ENCODE data around the gene CTNNAL1. TPM values are rescaled to one million over a fixed set of nuclear protein-coding genes. Genes with fewer than 3 reads are reported as not detected.

The CTNNAL1 gene
- total RNA-seq, 1 donor from 2014 or later, result 19.8 TPM

GRCh38 chr9:109020113-109020512 is 6.8 kb upstream of the CTNNAL1 start:
- H3K36me3 Mint-ChIP-seq (ENCODE audit: low read depth), result peaks cover 34% of the 10 kb centered on the region
- H3K27ac Mint-ChIP-seq, result no peak overlapping the region
- H3K27me3 Mint-ChIP-seq (ENCODE audit: low read depth), result no peaks in the 10 kb centered on the region
- DNase-seq (ENCODE audit: low spot score), result no peak
- no peaks in the 10 kb centered on the region for H3K4me1 Mint-ChIP-seq (ENCODE audit: low read depth)
- H3K9me3 Mint-ChIP-seq, result no peaks in the 10 kb centered on the region
- intact Hi-C loops (cut with micrococcal nuclease), result no loop called here
- H3K4me3 Mint-ChIP-seq (ENCODE audit: low read depth), result no peak overlapping the region

- intact Hi-C loops (cut with micrococcal nuclease), result loop anchor here (10.0 kb wide), 1 partner anchor 1125 kb away; no protein-coding TSS in a partner anchor
- Mint-ChIP-seq H3K27ac (no peak overlapping the region), H3K4me1 (ENCODE audit: low read depth) (no peaks in the 10 kb centered on the region), H3K27me3 (ENCODE audit: low read depth) (no peaks in the 10 kb centered on the region), H3K4me3 (ENCODE audit: low read depth) (no peak overlapping the region), H3K36me3 (ENCODE audit: low read depth) (peaks cover 28% of the 10 kb centered on the region), H3K9me3 (no peaks in the 10 kb centered on the region)
- DNase-seq (ENCODE audit: low spot score), result no peak
These were observed 6.1 kb upstream of the CTNNAL1 start for GRCh38 chr9:109019420-109019819.

- intact Hi-C loops (cut with micrococcal nuclease), result loop anchor here (10.0 kb wide), 1 partner anchor 1127 kb away; no protein-coding TSS in a partner anchor
- H3K27ac Mint-ChIP-seq, result no peak overlapping the region
- peaks cover 4% of the 10 kb centered on the region for H3K4me1 Mint-ChIP-seq (ENCODE audit: low read depth)
- H3K36me3 Mint-ChIP-seq (ENCODE audit: low read depth), result peaks cover 22% of the 10 kb centered on the region
- H3K27me3 Mint-ChIP-seq (ENCODE audit: low read depth), result no peaks in the 10 kb centered on the region
- H3K9me3 Mint-ChIP-seq, result no peaks in the 10 kb centered on the region
- no peak for DNase-seq (ENCODE audit: low spot score)
- no peak overlapping the region for H3K4me3 Mint-ChIP-seq (ENCODE audit: low read depth)
These were observed 4.2 kb upstream of the CTNNAL1 start for GRCh38 chr9:109017493-109017892.

- Mint-ChIP-seq H3K27me3 (ENCODE audit: low read depth) (peaks cover under 1% of the 10 kb centered on the region), H3K36me3 (ENCODE audit: low read depth) (peaks cover 22% of the 10 kb centered on the region), H3K9me3 (no peaks in the 10 kb centered on the region), H3K27ac (no peak overlapping the region), H3K4me1 (ENCODE audit: low read depth) (peaks cover 8% of the 10 kb centered on the region), H3K4me3 (ENCODE audit: low read depth) (no peak overlapping the region)
- intact Hi-C loops (cut with micrococcal nuclease), result loop anchor here (10.0 kb wide), 1 partner anchor 1128 kb away; no protein-coding TSS in a partner anchor
- DNase-seq (ENCODE audit: low spot score), result no peak
These were observed 3.8 kb upstream of the CTNNAL1 start for GRCh38 chr9:109017061-109017460.

- intact Hi-C loops (cut with micrococcal nuclease), result loop anchor here (10.0 kb wide), 1 partner anchor 1129 kb away; no protein-coding TSS in a partner anchor
- DNase-seq (ENCODE audit: low spot score), result no peak
- H3K27me3 Mint-ChIP-seq (ENCODE audit: low read depth), result peaks cover 4% of the 10 kb centered on the region
- H3K27ac Mint-ChIP-seq, result no peak overlapping the region
- H3K4me3 Mint-ChIP-seq (ENCODE audit: low read depth), result no peak overlapping the region
- H3K9me3 Mint-ChIP-seq, result no peaks in the 10 kb centered on the region
- H3K4me1 Mint-ChIP-seq (ENCODE audit: low read depth), result peaks cover 17% of the 10 kb centered on the region
- H3K36me3 Mint-ChIP-seq (ENCODE audit: low read depth), result peaks cover 22% of the 10 kb centered on the region
These were observed 2.8 kb upstream of the CTNNAL1 start for GRCh38 chr9:109016132-109016531.

GRCh38 chr9:109014608-109015280 is 1.4 kb upstream of the CTNNAL1 start:
- Mint-ChIP-seq H3K9me3 (no peaks in the 10 kb centered on the region), H3K4me1 (ENCODE audit: low read depth) (peaks cover 27% of the 10 kb centered on the region), H3K36me3 (ENCODE audit: low read depth) (peaks cover 14% of the 10 kb centered on the region), H3K27ac (no peak overlapping the region), H3K4me3 (ENCODE audit: low read depth) (no peak overlapping the region), H3K27me3 (ENCODE audit: low read depth) (peaks cover 4% of the 10 kb centered on the region)
- intact Hi-C loops (cut with micrococcal nuclease), result loop anchor here (5.0 to 10.0 kb wide), 2 partner anchors 1130 to 1243 kb away; partner anchors contain the start of gene TXN
- DNase-seq (ENCODE audit: low spot score), result no peak

- Mint-ChIP-seq H3K36me3 (ENCODE audit: low read depth) (peaks cover 6% of the 10 kb centered on the region), H3K4me3 (ENCODE audit: low read depth) (peak overlapping the region; percentile 78), H3K4me1 (ENCODE audit: low read depth) (peaks cover 32% of the 10 kb centered on the region), H3K27me3 (ENCODE audit: low read depth) (peaks cover 8% of the 10 kb centered on the region), H3K27ac (peak overlapping the region; percentile 68), H3K9me3 (no peaks in the 10 kb centered on the region)
- no peak for DNase-seq (ENCODE audit: low spot score)
- intact Hi-C loops (cut with micrococcal nuclease), result loop anchor here (1.0 to 10.0 kb wide), 5 partner anchors 79 to 1243 kb away; partner anchors contain the start of gene TXN
These were observed 644 bp upstream of the CTNNAL1 start for GRCh38 chr9:109013679-109014607.

GRCh38 chr9:109012009-109012875 is 1.1 kb downstream of the CTNNAL1 start:
- H3K4me1 Mint-ChIP-seq (ENCODE audit: low read depth), result peaks cover 32% of the 10 kb centered on the region
- H3K27me3 Mint-ChIP-seq (ENCODE audit: low read depth), result peaks cover 8% of the 10 kb centered on the region
- peak overlapping the region; percentile 86 for H3K27ac Mint-ChIP-seq
- H3K36me3 Mint-ChIP-seq (ENCODE audit: low read depth), result peaks cover 4% of the 10 kb centered on the region
- no peaks in the 10 kb centered on the region for H3K9me3 Mint-ChIP-seq
- intact Hi-C loops (cut with micrococcal nuclease), result loop anchor here (1.0 to 10.0 kb wide), 5 partner anchors 81 to 1245 kb away; partner anchors contain the start of gene TXN
- H3K4me3 Mint-ChIP-seq (ENCODE audit: low read depth), result peak overlapping the region; percentile 92
- DNase-seq (ENCODE audit: low spot score), result peak; percentile 45

- Mint-ChIP-seq H3K9me3 (no peaks in the 10 kb centered on the region), H3K4me1 (ENCODE audit: low read depth) (peaks cover 32% of the 10 kb centered on the region), H3K4me3 (ENCODE audit: low read depth) (peak overlapping the region; percentile 33), H3K27me3 (ENCODE audit: low read depth) (peaks cover 13% of the 10 kb centered on the region), H3K36me3 (ENCODE audit: low read depth) (peaks cover 4% of the 10 kb centered on the region), H3K27ac (peak overlapping the region; percentile 80)
- no peak for DNase-seq (ENCODE audit: low spot score)
- intact Hi-C loops (cut with micrococcal nuclease), result loop anchor here (1.0 to 10.0 kb wide), 5 partner anchors 35 to 1246 kb away; partner anchors contain the start of gene TXN
These were observed 2.0 kb downstream of the CTNNAL1 start for GRCh38 chr9:109011231-109011671.

- Mint-ChIP-seq H3K27ac (peak overlapping the region; percentile 80), H3K9me3 (no peaks in the 10 kb centered on the region), H3K36me3 (ENCODE audit: low read depth) (no peaks in the 10 kb centered on the region), H3K27me3 (ENCODE audit: low read depth) (peaks cover 15% of the 10 kb centered on the region), H3K4me3 (ENCODE audit: low read depth) (peak overlapping the region; percentile 33), H3K4me1 (ENCODE audit: low read depth) (peaks cover 32% of the 10 kb centered on the region)
- peak; percentile 59 for DNase-seq (ENCODE audit: low spot score)
- intact Hi-C loops (cut with micrococcal nuclease), result loop anchor here (1.0 to 10.0 kb wide), 6 partner anchors 36 to 1247 kb away; partner anchors contain the start of genes ABITRAM, ELP1 and TXN
These were observed 2.6 kb downstream of the CTNNAL1 start for GRCh38 chr9:109010746-109011145.

GRCh38 chr9:109005678-109006077 is 7.6 kb downstream of the CTNNAL1 start:
- DNase-seq (ENCODE audit: low spot score), result no peak
- no peak overlapping the region for H3K4me3 Mint-ChIP-seq (ENCODE audit: low read depth)
- intact Hi-C loops (cut with micrococcal nuclease), result no loop called here
- H3K4me1 Mint-ChIP-seq (ENCODE audit: low read depth), result peaks cover 17% of the 10 kb centered on the region
- peaks cover 20% of the 10 kb centered on the region for H3K9me3 Mint-ChIP-seq
- peaks cover 33% of the 10 kb centered on the region for H3K27me3 Mint-ChIP-seq (ENCODE audit: low read depth)
- H3K27ac Mint-ChIP-seq, result no peak overlapping the region
- peaks cover 28% of the 10 kb centered on the region for H3K36me3 Mint-ChIP-seq (ENCODE audit: low read depth)

GRCh38 chr9:109003116-109003515 is 10.2 kb downstream of the CTNNAL1 start:
- peaks cover 20% of the 10 kb centered on the region for H3K9me3 Mint-ChIP-seq
- peaks cover 28% of the 10 kb centered on the region for H3K36me3 Mint-ChIP-seq (ENCODE audit: low read depth)
- H3K4me1 Mint-ChIP-seq (ENCODE audit: low read depth), result peaks cover 13% of the 10 kb centered on the region
- DNase-seq (ENCODE audit: low spot score), result no peak
- H3K27me3 Mint-ChIP-seq (ENCODE audit: low read depth), result peaks cover 44% of the 10 kb centered on the region
- H3K4me3 Mint-ChIP-seq (ENCODE audit: low read depth), result no peak overlapping the region
- intact Hi-C loops (cut with micrococcal nuclease), result no loop called here
- no peak overlapping the region for H3K27ac Mint-ChIP-seq

Measured in activated T-helper 2 cell treated with anti-CD3 and anti-CD28 coated beads, Interferon-gamma antibody, Interleukin-2, Interleukin-4, amounts not matched to agents 10 μg/mL and 5 μg/mL and 100 μg/mL, durations not matched to agents 14 hours and 24 hours and 36 hours (primary cell).